Transverse colon (tissue), 4 donors: ENCODE measurements around the gene MGLL. TPM values are rescaled to one million over a fixed set of nuclear protein-coding genes. Genes with fewer than 3 reads are reported as not detected.

ENCODE experiments used
- DNase-seq: peaks from one replicate; pipeline ENCODE4 v3.0.0-alpha.2; 2019
- H3K27ac ChIP-seq, 4 donors: fragments of 200-600 bp; sonication (generic); 2 replicates each; pipeline ENCODE4 v1.5.1; 2016 to 2018; ENCODE audit warnings: inconsistent platforms in 4 of 4
- H3K27me3 ChIP-seq: fragments of 200-600 bp; sonication (generic); 2 replicates; pipeline ENCODE4 v1.5.1; 2017; ENCODE audit warnings: inconsistent platforms
- H3K36me3 ChIP-seq, 4 donors: fragments of 200-600 bp; sonication (generic); 2 replicates each; pipeline ENCODE4 v1.5.1; 2017 to 2019; ENCODE audit warnings: inconsistent platforms in 4 of 4
- H3K4me1 ChIP-seq, 4 donors: fragments of 200-600 bp; sonication (generic); 2 replicates each; pipeline ENCODE4 v1.5.1; 2017 to 2020; ENCODE audit warnings: inconsistent platforms in 4 of 4
- H3K4me3 ChIP-seq, 4 donors: fragments of 200-600 bp; sonication (generic); 1 replicate in 1 of 4; 2 replicates in 3 of 4; pipeline versions ENCODE4 v1.5.1 to v1.6.1; 2017 to 2019; ENCODE audit warnings: inconsistent platforms in 4 of 4
- H3K9me3 ChIP-seq, 2 donors: fragments of 200-600 bp; sonication (generic); 2 replicates each; pipeline ENCODE4 v1.5.1; 2017 to 2019; ENCODE audit warnings: inconsistent platforms in 2 of 2
- CTCF ChIP-seq, 5 experiments: fragments of 200-600 bp in 3 of 5; fragments of 450-650 bp in 2 of 5; sonication (generic) in 3 of 5; IDR thresholded peaks; 1 replicate in 2 of 5; 2 replicates in 3 of 5; pipeline ENCODE4 v1.5.1; 2016 to 2017; ENCODE audit warnings: antibody characterized with exemption in 5 of 5, inconsistent platforms in 3 of 5, mild to moderate bottlenecking in 2 of 5, moderate library complexity in 1 of 5
- EP300 ChIP-seq: sonication (generic); formaldehyde crosslinking; IDR thresholded peaks from one replicate; pipeline ENCODE4 v1.6.1; 2017; ENCODE audit warnings: antibody characterized with exemption, low read depth
- POLR2A ChIP-seq: fragments of 450-650 bp; IDR thresholded peaks from one replicate; pipeline ENCODE4 v1.6.1; 2016; ENCODE audit warnings: antibody characterized with exemption, mild to moderate bottlenecking, moderate library complexity
- POLR2AphosphoS5 ChIP-seq, 3 donors: sonication (generic); formaldehyde crosslinking; IDR thresholded peaks; one replicate each; pipeline ENCODE4 v1.6.1; 2016; ENCODE audit warnings: antibody characterized with exemption in 3 of 3
- WGBS, 2 donors: methylation state at CpG; one replicate each; pipeline ENCODE4 v1.1.5; 2018; ENCODE audit warnings: low coverage in 1 of 2; 5-methylcytosine and 5-hydroxymethylcytosine counted together
- in situ Hi-C, 4 donors: fragments of 200-750 bp; cut with MboI; loops; one replicate each; pipeline versions ENCODE4 v1.15.0 to v1.15.1; 2017; ENCODE audit warnings: low sequenced_read_pairs in 3 of 4, low pct_ligation_motif_present in 1 of 4, low pct_unique_long_range_greater_than_20kb in 1 of 4
- intact Hi-C: fragments of 100-400 bp; cut with DNase I; formaldehyde crosslinking; loops from one replicate; pipeline ENCODE4 v1.15.1; 2023; ENCODE audit warnings: low total_unique reads
- total RNA-seq, 4 donors: library from RNA; depleted of rRNA; stranded (reverse); fragments of >200 nt; gene quantifications; one replicate each; pipeline ENCODE4 v1.1.0, GENCODE V29; 2016

Gene MGLL
- total RNA-seq, 4 donors from 2014 or later = 150 to 329 (median 294) TPM

GRCh38 chr3:127714866-127715265, 107.4 kb downstream of the MGLL start:
- no peak for DNase-seq
- no peaks in the 10 kb centered on the region for H3K9me3 ChIP-seq

GRCh38 chr3:127714125-127714571, 108.2 kb downstream of the MGLL start:
- intact Hi-C loops = no loop called here

More at GRCh38 chr3:127714866-127715265, 107.4 kb downstream of the MGLL start:
- no peak for TF ChIP-seq EP300
- TF ChIP-seq POLR2A = no peak
- no peak for TF ChIP-seq CTCF (IDR thresholded peaks at IDR 0.05)
- TF ChIP-seq POLR2AphosphoS5 (IDR thresholded peaks at IDR 0.05) = no peak
- no peak overlapping the region for H3K27ac ChIP-seq
- peaks cover 0 to 9% (median 4%) of the 10 kb centered on the region in 4 donors for H3K4me1 ChIP-seq
- in situ Hi-C loops = no loop called here
- H3K27me3 ChIP-seq = no peaks in the 10 kb centered on the region
- no peak overlapping the region for H3K4me3 ChIP-seq
- H3K36me3 ChIP-seq = no peaks in the 10 kb centered on the region
- intact Hi-C loops = no loop called here
- WGBS, 2 donors = 80 to 95% methylated on average over 1 to 5 of the region's 5 CpGs

GRCh38 chr3:127712881-127713771, 109.2 kb downstream of the MGLL start:
- in situ Hi-C loops = no loop called here
- DNase-seq = no peak
- 84 to 85% methylated on average over 4 to 5 of the region's 9 CpGs for WGBS, 2 donors

More at GRCh38 chr3:127714125-127714571, 108.2 kb downstream of the MGLL start:
- Histone ChIP-seq H3K27ac (no peak overlapping the region), H3K4me3 (no peak overlapping the region), H3K27me3 (no peaks in the 10 kb centered on the region), H3K36me3 (no peaks in the 10 kb centered on the region), H3K9me3 (no peaks in the 10 kb centered on the region), H3K4me1 (peaks cover 0 to 9% (median 4%) of the 10 kb centered on the region in 4 donors)
- DNase-seq = no peak
- no peak for TF ChIP-seq POLR2A
- TF ChIP-seq EP300 = no peak
- TF ChIP-seq POLR2AphosphoS5 (IDR thresholded peaks at IDR 0.05) = no peak
- TF ChIP-seq CTCF (IDR thresholded peaks at IDR 0.05) = no peak
- in situ Hi-C loops = no loop called here
- 70 to 81% methylated on average over 4 to 10 of the region's 10 CpGs for WGBS, 2 donors

More at GRCh38 chr3:127712881-127713771, 109.2 kb downstream of the MGLL start:
- Histone ChIP-seq H3K27me3 (no peaks in the 10 kb centered on the region), H3K9me3 (no peaks in the 10 kb centered on the region), H3K36me3 (no peaks in the 10 kb centered on the region), H3K4me3 (no peak overlapping the region), H3K27ac (peak overlapping the region in 1 of 4 donors; percentile 9), H3K4me1 (peaks cover 0 to 10% (median 7%) of the 10 kb centered on the region in 4 donors)
- TF ChIP-seq EP300 (no peak), POLR2AphosphoS5 (IDR thresholded peaks at IDR 0.05) (no peak), POLR2A (no peak), CTCF (IDR thresholded peaks at IDR 0.05) (no peak)
- intact Hi-C loops = no loop called here
